ENCODE measurements around the gene COMT.

DNA sequence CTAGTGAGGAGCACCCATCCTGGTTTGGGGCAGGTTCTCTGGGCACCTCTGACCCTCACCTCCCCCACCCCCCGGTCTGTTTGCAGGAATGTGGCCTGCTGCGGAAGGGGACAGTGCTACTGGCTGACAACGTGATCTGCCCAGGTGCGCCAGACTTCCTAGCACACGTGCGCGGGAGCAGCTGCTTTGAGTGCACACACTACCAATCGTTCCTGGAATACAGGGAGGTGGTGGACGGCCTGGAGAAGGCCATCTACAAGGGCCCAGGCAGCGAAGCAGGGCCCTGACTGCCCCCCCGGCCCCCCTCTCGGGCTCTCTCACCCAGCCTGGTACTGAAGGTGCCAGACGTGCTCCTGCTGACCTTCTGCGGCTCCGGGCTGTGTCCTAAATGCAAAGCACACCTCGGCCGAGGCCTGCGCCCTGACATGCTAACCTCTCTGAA lies 26.9 kb downstream of the COMT start:
- TF ChIP-seq CTCF (conservative IDR thresholded peaks at IDR 0.05; ENCODE audit: low read depth in 2 of 2) (no peak), STAT1 (IDR thresholded peaks at IDR 0.05; ENCODE audit: unreplicated experiment) (no peak), POLR2AphosphoS5 (IDR thresholded peaks at IDR 0.05; ENCODE audit: low read depth) (no peak), CREB1 (CRISPR knock-in tag; IDR thresholded peaks at IDR 0.05; ENCODE audit: low read depth) (no peak), REST (IDR thresholded peaks at IDR 0.05; ENCODE audit: unreplicated experiment) (no peak), EZH2 (IDR thresholded peaks at IDR 0.05; ENCODE audit: low read depth, unreplicated experiment) (no peak)
- TF ChIP-seq, protein P1, sequence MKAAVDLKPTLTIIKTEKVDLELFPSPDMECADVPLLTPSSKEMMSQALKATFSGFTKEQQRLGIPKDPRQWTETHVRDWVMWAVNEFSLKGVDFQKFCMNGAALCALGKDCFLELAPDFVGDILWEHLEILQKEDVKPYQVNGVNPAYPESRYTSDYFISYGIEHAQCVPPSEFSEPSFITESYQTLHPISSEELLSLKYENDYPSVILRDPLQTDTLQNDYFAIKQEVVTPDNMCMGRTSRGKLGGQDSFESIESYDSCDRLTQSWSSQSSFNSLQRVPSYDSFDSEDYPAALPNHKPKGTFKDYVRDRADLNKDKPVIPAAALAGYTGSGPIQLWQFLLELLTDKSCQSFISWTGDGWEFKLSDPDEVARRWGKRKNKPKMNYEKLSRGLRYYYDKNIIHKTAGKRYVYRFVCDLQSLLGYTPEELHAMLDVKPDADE (IDR thresholded peaks at IDR 0.05), result no peak

All from GM23338 (cell line).